ENCODE results near the gene CHRNA3.
A peak's percentile ranks its signal among the peaks of the same experiment; 100 is the strongest.

CHRNA3 gene

GRCh38 chr15:78635346-78635745 lies 14.6 kb upstream of the CHRNA3 start:
- no peak for DNase-seq

GRCh38 chr15:78634210-78635145 lies 13.7 kb upstream of the CHRNA3 start:
- DNase-seq = no peak

- DNase-seq = no peak
These were observed 12.6 kb upstream of the CHRNA3 start for GRCh38 chr15:78633348-78633747.

GRCh38 chr15:78630886-78631633 lies 10.3 kb upstream of the CHRNA3 start:
- DNase-seq = no peak

DNA sequence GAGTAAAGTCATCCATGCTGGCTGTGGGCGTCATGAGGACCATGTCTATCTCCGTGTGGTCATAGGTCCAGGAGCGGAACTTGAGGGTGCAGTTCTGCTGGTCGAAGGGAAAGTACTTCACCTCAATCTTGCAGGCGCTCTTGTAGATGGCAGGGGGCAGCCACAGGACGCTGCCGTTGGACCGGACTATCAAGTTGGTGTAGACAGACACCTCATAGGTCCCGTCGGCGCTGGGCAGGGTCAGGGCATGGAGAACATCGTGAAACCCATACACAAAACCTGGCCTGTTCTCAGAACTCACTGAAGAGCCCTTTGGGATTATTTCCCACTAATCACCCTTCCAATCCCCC lies 8.9 kb upstream of the CHRNA3 start:
- no peak for DNase-seq

DNA sequence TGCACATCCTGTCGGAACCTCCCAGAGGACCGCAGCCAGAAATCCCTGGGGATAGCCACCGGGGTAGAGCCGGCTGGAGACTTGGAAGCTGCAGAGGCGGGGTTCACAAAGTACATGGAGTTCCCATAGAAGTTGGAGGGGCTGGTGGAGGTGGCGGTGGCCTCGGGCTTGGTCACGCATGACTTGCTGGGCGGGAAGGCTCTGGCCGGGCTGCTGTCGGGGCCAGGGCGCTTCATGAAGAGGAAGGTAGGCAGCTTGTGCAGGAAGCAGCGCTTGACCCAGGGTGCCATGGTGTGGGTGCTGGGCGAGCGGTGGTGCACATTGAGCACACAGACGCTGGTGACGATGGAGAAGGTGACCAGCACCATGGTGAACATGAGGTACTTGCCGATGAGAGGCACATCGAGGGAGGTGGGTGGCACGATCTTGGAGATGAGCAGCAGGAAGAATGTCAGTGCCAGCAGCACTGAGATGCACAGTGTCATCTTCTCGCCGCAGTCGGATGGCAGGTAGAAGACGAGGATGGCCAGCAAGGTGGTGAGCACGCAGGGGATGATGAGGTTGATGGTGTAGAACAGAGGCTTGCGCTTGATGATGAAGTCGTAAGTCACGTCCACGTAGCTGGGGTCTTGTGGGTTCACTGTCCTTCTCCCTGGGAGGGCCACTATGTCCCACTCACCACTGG lies 8.4 kb upstream of the CHRNA3 start:
- no peak for DNase-seq

- DNase-seq = no peak
These were observed 7.4 kb upstream of the CHRNA3 start for GRCh38 chr15:78628227-78628626.

DNA sequence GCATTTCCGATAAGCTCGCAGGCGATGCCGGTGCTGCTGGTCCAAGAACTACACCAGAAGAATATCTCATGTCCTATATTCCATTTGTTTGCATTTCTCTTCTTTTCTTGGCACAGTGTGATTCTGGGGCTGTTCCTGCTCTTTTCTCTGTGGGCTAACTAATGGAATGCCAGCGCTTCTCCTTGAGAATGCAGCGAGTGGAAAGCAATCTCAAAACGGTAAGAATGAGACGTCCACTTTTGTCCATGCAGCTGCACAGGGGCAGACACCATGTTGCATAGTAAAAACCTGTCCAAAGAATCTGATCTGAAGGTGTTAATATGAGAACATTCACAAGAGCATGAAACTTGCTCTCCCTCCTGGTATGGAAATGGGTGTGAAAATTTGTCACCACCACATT lies 6.6 kb upstream of the CHRNA3 start:
- no peak for DNase-seq

GRCh38 chr15:78626381-78626995 lies 5.7 kb upstream of the CHRNA3 start:
- no peak for DNase-seq

- no peak for DNase-seq
These were observed 4.9 kb upstream of the CHRNA3 start for GRCh38 chr15:78625606-78626280.

DNA sequence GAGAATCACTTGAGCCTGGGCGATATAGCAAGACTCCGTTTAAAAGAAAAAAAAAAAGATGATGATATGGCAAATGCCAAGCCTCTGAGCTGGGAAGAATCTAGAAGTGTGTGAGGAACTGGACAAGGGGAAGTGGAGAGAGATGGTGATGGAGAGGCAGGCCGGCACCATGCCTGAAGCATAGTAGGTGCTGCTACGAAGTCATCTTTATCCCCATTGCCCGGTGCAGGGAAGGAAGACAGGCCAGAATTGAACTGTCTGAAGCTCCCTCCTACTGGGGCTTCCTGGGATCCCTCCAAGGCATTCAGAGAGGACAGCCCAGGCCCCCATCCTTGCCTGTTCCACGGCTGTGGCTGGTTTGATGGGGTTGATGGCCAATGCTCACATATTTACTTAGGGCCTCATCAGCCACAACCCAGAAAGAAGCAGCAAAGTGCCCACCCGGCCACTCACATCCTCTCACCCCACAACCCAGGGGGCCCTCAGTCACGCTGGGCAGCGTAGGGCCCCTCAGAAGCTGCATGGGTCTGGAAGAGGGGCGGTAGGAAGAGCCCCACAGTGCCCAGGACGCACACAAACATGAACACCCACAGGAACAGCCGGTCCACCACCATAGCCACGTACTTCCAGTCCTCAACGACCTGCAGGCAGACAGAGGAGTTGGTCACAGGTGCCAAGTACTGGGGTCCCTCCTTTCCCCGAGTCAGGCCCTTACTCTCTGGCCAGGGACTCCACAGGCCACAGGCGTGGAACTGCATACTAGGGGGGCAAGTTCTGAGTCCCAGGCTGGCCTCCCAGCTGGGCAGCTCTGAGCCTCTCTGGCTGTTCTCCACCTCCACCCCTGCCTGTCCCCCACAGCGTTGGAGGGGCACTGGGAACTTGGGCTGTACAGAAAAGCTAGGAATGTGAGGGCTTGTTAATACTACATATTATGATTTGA lies 4.1 kb upstream of the CHRNA3 start:
- no peak for DNase-seq

DNA sequence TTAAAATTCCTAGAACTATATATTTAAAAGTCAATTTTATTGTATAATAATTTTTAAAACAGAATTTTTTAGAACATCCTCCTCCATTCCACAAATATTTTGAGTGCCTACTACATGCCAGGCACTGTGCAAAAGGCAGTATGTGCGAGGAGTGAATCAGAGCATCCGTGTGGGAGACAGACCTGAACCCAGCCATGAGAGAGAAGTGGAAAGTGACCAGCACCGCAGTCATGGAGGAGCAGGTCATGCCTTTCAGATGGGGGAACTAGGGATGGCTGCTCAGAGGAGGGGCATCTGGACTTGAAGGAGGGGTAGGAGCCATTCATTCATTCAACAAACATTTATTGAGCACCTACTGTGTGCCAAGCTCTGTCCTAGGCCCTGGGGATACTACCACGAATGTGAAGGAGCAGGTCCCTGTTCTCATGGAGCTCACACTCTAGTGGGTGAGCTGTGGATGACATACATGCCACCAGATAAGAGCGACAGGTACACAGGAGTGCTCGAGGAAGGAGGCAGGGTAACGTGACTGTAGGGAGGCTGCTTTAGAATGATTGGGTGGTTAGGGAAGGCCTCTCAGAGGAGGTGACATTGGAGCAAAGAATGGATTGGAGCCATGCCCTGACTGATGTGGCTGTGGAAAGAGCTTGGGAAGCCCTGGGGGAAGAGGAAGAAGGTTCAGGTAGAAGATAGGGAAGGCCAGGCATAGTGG lies 3.1 kb upstream of the CHRNA3 start:
- no peak for DNase-seq

- no peak for DNase-seq
These were observed 1.1 kb upstream of the CHRNA3 start for GRCh38 chr15:78621810-78622402.

DNA sequence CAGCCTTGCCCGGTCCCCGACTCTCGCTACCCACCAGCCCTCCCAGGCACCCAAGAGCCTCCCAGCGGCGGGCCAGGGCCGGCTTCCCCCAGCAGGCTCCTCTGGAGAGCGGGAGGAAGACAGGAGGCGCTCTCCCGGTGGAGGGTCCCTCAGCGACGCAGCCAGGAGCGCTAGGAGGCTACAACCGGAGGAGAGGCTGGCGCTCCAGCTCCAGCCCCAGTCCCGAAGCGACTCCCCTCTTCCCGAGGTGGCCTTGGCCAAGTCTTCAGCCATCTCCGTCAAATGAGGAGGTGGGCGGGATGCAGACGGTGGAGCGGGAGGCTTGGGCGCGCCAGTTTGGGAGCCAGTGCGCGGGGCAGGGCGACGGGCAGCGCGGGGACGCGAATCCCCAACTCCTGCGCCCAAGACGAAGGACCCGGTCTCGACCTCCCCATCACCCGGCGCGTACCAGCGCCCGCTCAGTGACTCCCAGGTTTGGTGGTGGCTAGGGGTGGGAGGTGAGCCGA lies 722 bp downstream of the CHRNA3 start:
- no peak for DNase-seq

DNA sequence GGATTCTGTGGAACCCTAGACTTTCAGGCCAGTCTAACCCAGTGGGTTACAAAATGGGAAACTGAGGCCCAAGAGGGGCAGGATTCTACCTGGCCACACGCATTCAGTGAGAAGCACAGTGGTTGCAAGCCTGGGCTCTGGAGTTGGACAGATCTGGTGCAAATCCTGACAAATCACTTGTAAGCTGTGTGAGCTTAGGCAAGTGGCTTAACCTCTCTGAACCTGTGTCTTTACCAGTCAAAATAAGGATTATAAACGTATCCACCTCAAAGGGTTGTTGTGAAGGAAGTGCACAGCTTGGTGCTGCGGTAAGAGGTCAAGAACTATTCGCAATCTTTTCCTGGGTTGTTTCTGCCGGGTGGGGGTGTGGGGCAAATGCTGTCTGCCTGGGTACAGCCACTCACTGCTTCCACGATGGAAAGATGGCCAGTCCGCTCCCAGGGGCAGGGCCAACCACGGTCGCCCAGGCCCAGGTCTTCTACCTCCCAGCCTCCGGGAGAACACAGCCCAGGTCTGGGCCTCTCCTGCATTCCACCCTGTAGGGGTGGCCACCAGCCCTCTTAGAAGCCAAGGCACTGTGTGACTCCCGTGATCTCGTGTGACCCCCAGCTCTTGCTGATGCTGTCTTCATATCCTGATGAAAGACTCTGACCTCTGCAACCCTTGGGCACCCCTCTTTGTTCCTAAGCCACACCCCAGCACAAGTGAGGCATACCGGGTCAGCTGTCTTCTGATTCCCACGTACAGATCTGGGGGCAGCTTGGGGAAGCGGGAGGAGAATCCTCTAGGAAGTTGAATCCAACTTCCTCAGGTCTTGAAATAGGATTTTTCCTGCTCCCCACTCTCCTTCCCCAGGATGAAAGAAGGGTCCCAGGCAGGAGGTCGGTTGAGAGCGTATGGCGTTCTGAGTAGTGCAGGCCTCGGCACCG lies 1.5 kb downstream of the CHRNA3 start:
- DNase-seq = no peak

DNA sequence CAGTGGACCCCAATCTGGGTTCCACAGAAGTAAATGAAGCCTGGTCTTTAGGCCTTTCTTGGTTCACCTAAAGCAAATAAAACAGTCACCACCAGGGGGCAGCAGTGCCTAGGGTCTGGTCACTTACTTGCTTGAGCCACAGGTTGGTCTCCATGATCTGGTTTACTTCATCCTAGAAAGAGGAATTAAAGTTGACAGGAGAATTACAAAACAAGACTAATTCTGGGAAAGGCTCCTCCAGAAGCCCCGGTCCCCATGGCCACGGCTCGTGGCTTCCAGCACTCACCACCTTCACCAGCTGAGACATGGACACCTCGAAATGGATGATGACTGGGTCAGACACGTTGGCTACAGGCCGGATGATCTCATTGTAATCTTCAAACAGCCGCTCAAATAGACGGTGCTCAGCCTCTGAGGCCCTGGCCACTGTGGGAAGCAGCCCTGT lies 2.3 kb downstream of the CHRNA3 start:
- peak; percentile 73 for DNase-seq

DNA sequence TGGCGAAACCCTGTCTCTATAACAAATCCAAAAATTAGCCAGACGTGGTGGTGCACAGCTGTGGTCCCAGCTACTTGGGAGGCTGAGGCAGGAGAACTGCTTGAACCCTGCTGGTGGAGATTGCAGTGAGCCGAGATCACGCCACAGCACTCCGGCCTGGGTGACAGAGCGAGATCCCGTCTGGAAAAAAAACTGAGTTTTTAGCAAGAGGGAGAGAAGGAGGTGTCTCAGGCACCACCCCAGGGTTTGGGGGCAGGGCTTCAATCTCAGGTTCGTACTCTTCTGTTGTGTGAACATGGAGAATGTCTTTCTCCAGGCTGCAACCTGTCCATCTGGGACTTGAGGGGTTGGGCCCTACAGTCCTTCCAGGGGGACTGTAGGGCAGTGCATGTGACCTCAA lies 2.7 kb downstream of the CHRNA3 start:
- no peak for DNase-seq

DNA sequence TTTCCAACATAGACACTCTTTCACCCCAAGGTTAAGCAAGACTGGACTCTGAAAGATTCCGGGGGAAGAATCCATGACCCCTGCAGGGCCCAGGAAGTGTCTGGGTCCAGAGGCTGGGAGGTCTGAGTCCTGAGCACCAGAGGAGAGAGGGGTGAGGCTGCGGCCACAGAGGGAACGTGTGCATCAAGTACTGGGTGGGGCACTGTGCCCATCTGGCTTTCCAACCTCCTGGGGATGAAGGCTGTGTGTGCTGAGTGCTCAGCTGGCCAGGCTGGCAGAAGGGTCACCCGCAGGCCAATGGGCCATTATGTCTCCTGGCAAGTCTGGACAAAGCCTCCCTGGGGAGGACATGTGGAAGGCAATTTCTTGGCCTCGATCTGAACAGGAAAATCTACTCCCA lies 3.3 kb downstream of the CHRNA3 start:
- no peak for DNase-seq

- DNase-seq = no peak
These were observed 3.7 kb downstream of the CHRNA3 start for GRCh38 chr15:78617076-78617475.
